GM18520 (cell line): ENCODE measurements around the gene SPAG9.

ENCODE experiments used
- ATAC-seq: cut with Tn5 transposase; IDR thresholded peaks from one replicate; pipeline ENCODE4 v1.9.1; 2021; ENCODE audit not compliant: unreplicated experiment

The SPAG9 gene

GRCh38 chr17:50922721-50923405 lies 197.8 kb downstream of the SPAG9 start:
- no peak for ATAC-seq

GRCh38 chr17:50922107-50922506 lies 198.6 kb downstream of the SPAG9 start:
- no peak for ATAC-seq

GRCh38 chr17:50920891-50921586 lies 199.6 kb downstream of the SPAG9 start:
- ATAC-seq: no peak

- ATAC-seq: no peak
Observed at GRCh38 chr17:50920041-50920410, 200.6 kb downstream of the SPAG9 start.

GRCh38 chr17:50919321-50920040 lies 201.2 kb downstream of the SPAG9 start:
- ATAC-seq: no peak

GRCh38 chr17:50918933-50919296 lies 201.8 kb downstream of the SPAG9 start:
- ATAC-seq: no peak

GRCh38 chr17:50918071-50918932 lies 202.4 kb downstream of the SPAG9 start:
- ATAC-seq: no peak

- no peak for ATAC-seq
Observed at GRCh38 chr17:50917418-50917743, 203.3 kb downstream of the SPAG9 start.

- no peak for ATAC-seq
Observed at GRCh38 chr17:50916708-50917417, 203.8 kb downstream of the SPAG9 start.

GRCh38 chr17:50916026-50916707 lies 204.5 kb downstream of the SPAG9 start:
- no peak for ATAC-seq

- no peak for ATAC-seq
Observed at GRCh38 chr17:50914505-50915063, 206.1 kb downstream of the SPAG9 start.

- no peak for ATAC-seq
Observed at GRCh38 chr17:50913120-50913519, 207.5 kb downstream of the SPAG9 start.
